ENCODE data around the gene SMAD7. TPM values are rescaled to one million over a fixed set of nuclear protein-coding genes. Genes with fewer than 3 reads are reported as not detected.

The SMAD7 gene
- total RNA-seq, 4 donors from 2014 or later: 33.6 to 78.4 (median 47.2) TPM

- DNase-seq (ENCODE audit: low spot score) (no peak), ATAC-seq (ENCODE audit: low FRiP score) (no peak)
- TF ChIP-seq CTCF (IDR thresholded peaks at IDR 0.05): no peak
Measured at GRCh38 chr18:48933578-48934414, 17.0 kb downstream of the SMAD7 start.

GRCh38 chr18:48932822-48933510 is 17.8 kb downstream of the SMAD7 start:
- TF ChIP-seq CTCF (IDR thresholded peaks at IDR 0.05): no peak
- ATAC-seq (ENCODE audit: low FRiP score): no peak
- DNase-seq (ENCODE audit: low spot score): no peak

GRCh38 chr18:48932462-48932818 is 18.3 kb downstream of the SMAD7 start:
- no peak for DNase-seq (ENCODE audit: low spot score)
- no peak for TF ChIP-seq CTCF (IDR thresholded peaks at IDR 0.05)
- no peak for ATAC-seq (ENCODE audit: low FRiP score)

- DNase-seq (ENCODE audit: low spot score) (no peak), ATAC-seq (ENCODE audit: low FRiP score) (no peak)
- TF ChIP-seq CTCF (IDR thresholded peaks at IDR 0.05): no peak
Measured at GRCh38 chr18:48931680-48932461, 18.9 kb downstream of the SMAD7 start.

GRCh38 chr18:48930926-48931325 is 19.8 kb downstream of the SMAD7 start:
- no peak for TF ChIP-seq CTCF (IDR thresholded peaks at IDR 0.05)

GRCh38 chr18:48929941-48930713 is 20.6 kb downstream of the SMAD7 start:
- no peak for TF ChIP-seq CTCF (IDR thresholded peaks at IDR 0.05)
- DNase-seq (ENCODE audit: low spot score) (no peak), ATAC-seq (ENCODE audit: low FRiP score) (no peak)

More at GRCh38 chr18:48930926-48931325, 19.8 kb downstream of the SMAD7 start:
- no peak for DNase-seq (ENCODE audit: low spot score)
- ATAC-seq (ENCODE audit: low FRiP score): no peak
